CD4-positive, alpha-beta T cell treated with Interleukin-17A for 1 hour (primary cell): Measurements from ENCODE around the gene PCNX2.

Source experiments
- DNase-seq: peaks from one replicate; pipeline ENCODE4 v3.0.0-alpha.2; 2020

PCNX2 gene

GRCh38 chr1:233316473-233316872, 20.9 kb upstream of the PCNX2 start:
- no peak for DNase-seq

- DNase-seq = no peak
These were observed 20.3 kb upstream of the PCNX2 start for GRCh38 chr1:233315718-233316301.

GRCh38 chr1:233313434-233314155, 18.1 kb upstream of the PCNX2 start:
- DNase-seq = no peak

GRCh38 chr1:233304489-233305102, 9.1 kb upstream of the PCNX2 start:
- DNase-seq = peak; percentile 50

GRCh38 chr1:233300326-233300725, 4.8 kb upstream of the PCNX2 start:
- DNase-seq = no peak

- no peak for DNase-seq
These were observed 3.9 kb upstream of the PCNX2 start for GRCh38 chr1:233299450-233299849.

GRCh38 chr1:233295975-233296322, 424 bp upstream of the PCNX2 start:
- no peak for DNase-seq

- DNase-seq = peak; percentile 47
These were observed 650 bp downstream of the PCNX2 start for GRCh38 chr1:233294913-233295236.

GRCh38 chr1:233293556-233294446, 1.7 kb downstream of the PCNX2 start:
- DNase-seq = no peak

- no peak for DNase-seq
These were observed 5.0 kb downstream of the PCNX2 start for GRCh38 chr1:233290396-233291034.

- no peak for DNase-seq
These were observed 5.8 kb downstream of the PCNX2 start for GRCh38 chr1:233289676-233290075.

- no peak for DNase-seq
These were observed 13.0 kb downstream of the PCNX2 start for GRCh38 chr1:233282582-233282886.

- peak; percentile 46 for DNase-seq
These were observed 13.6 kb downstream of the PCNX2 start for GRCh38 chr1:233281711-233282581.

- no peak for DNase-seq
These were observed 15.6 kb downstream of the PCNX2 start for GRCh38 chr1:233279971-233280370.

- no peak for DNase-seq
These were observed 16.9 kb downstream of the PCNX2 start for GRCh38 chr1:233278631-233279030.

GRCh38 chr1:233277637-233278606, 17.6 kb downstream of the PCNX2 start:
- no peak for DNase-seq

- DNase-seq = no peak
These were observed 25.9 kb downstream of the PCNX2 start for GRCh38 chr1:233269656-233270055.

- DNase-seq = no peak
These were observed 27.0 kb downstream of the PCNX2 start for GRCh38 chr1:233268389-233269022.

GRCh38 chr1:233261695-233262094, 33.8 kb downstream of the PCNX2 start:
- DNase-seq = no peak

GRCh38 chr1:233261206-233261605, 34.3 kb downstream of the PCNX2 start:
- DNase-seq = no peak

GRCh38 chr1:233257786-233258185, 37.7 kb downstream of the PCNX2 start:
- DNase-seq = no peak
